Measurements from ENCODE around the gene SKIL.
A peak's percentile ranks its signal among the peaks of the same experiment; 100 is the strongest.
"Not testable (repeated sequence)": the region's sequence is repeated elsewhere in the genome, so short reads cannot be mapped to it uniquely, and the experiment has no call there.

The SKIL gene, protein sequence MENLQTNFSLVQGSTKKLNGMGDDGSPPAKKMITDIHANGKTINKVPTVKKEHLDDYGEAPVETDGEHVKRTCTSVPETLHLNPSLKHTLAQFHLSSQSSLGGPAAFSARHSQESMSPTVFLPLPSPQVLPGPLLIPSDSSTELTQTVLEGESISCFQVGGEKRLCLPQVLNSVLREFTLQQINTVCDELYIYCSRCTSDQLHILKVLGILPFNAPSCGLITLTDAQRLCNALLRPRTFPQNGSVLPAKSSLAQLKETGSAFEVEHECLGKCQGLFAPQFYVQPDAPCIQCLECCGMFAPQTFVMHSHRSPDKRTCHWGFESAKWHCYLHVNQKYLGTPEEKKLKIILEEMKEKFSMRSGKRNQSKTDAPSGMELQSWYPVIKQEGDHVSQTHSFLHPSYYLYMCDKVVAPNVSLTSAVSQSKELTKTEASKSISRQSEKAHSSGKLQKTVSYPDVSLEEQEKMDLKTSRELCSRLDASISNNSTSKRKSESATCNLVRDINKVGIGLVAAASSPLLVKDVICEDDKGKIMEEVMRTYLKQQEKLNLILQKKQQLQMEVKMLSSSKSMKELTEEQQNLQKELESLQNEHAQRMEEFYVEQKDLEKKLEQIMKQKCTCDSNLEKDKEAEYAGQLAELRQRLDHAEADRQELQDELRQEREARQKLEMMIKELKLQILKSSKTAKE

DNA sequence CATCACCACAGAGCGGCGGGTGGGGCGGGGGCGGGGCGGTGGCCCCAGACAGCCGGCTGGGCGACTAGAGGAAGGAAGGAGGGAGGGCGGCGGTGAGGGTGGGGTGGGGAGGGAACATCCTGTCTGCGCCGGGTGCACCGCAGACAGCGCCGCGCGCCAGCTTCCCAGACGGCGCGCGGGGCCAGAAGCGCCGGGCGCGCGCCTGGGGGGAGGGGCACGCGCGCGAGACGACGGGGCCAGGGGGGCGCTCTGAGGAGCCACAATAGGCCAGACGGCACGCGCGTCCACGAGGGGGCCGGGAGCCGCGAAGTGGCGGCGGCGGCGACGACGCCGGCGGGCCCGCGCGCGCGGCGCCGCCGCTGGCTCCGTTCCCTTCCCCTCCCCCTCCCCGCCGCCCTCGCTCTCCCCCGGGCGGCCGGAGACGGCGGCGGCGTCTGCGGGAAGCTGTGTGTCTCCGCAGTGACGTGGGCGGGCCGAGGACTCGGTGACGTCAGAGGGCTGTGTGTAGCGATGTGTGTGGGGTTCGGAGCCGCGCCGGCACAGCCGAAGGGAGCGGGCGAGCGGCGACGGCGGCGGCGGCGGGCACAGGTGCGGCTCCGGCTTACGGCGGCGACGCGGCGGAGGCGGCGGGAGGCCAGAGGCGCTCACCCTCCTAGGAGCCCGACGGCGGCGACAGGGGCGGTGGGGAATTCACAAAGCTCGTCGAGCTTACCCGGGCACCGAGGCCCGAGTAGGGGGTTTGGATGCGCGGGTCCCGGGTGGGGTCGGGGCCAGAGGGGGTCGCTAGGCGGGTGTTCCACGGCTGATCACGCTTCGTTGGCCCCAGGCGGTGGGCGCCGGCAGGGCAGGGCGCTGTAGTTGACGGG is at the start of gene SKIL:
TSS of gene SKIL (plus strand) at position 540 of the 866 bp plus-strand sequence. CDS start 2,617 bp downstream, outside the sequence.
- peak; percentile 95 for DNase-seq

DNA sequence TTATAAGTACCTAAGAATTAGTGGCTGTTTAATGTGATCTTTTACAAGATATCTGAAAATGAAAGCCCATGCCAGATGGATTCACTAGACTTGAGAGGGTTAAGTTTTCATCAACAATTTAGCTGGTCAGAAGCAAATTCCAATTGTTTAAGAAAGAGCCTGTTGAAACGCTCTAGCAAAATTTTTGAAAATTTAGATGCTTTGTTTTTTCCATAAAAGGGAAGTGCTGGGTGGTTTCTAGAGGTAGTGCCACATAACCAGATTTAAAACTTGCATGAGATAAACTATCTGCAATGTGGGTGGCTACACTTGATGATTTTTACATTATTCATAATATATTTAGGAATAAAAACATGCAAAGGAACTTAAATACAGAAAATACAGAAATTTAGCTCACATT is 48.5 kb upstream of the SKIL start:
- DNase-seq, result peak; percentile 14

DNA sequence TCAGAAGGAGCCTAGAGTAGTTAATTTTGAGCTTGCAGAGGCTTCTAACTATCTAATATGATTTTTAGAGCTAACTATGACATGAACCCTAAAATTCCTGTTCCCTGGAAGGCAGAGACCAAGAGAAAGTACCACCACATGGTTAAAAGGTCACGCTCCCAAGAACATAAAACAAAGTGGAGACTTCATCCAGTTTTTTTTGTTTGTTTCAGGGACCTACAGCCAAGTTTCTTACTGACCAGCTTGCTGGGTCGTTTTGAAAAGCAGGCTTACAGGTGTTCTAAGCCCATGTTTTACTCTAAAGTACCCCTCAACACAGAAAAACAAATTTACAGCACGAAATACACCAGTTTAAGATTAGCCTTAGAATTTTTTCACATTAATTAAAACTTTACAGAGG is 39.6 kb upstream of the SKIL start:
- no peak for DNase-seq

DNA sequence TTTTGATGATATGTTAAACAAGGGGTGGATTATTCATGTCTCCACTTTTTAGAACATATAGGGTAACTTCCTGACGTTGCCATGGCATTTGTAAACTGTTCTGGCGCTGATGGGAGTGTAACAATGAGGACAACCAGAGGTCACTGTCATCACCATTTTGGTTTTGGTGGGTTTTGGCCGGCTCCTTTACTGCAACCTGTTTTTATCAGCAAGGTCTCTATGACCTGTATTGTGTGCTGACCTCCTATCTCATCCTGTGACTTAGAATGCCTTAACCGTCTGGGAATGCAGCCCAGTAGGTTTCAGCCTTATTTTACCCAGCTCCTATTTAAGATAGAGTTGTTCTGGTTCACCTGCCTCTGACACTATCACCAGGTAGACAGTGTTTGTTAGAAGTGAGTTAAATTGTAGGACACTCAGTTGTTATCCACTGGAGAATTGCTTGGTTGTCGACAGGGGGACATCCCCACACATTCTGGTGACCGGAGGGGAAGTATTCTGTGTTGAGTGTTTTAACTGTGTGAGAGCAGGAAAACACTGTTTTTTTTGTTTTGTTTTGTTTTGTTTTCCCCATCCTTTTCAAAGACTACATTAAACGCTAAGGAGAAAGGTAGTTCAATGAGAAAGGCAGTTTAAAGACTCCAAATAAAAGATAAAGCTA is 36.9 kb upstream of the SKIL start:
- DNase-seq, result no peak

DNA sequence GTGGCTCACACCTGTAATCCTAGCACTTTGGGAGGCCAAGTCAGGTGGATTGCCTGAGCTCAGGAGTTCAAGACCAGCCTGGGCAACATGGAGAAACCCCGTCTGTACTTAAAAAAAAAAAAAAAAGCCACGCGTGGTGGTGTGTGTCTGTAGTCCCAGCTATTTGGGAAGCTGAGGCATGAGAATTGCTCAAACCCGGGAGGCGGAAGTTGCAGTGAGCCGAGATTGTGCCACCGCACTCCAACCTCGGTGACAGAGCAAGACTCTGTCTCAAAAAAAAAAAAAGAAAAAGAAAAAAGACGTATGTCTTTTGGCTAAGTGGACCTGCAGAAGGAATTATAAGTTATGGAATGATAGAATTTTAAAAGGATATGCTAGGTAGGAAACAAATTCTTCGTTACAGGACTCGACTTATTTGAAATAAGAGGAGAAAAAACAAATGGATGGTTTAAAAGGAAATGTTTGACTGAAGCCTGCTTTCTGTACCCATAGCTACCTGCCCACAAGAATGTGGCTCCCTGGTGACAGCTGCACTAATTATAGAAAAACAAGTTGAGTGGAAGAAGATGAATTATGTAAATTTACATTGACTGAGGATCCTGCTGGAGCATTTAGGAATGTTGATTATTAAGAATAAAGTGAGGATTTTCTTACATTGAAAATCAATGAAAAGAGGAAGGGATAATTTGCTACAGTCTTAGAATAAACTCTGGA is 36.0 kb upstream of the SKIL start:
- DNase-seq, result no peak

DNA sequence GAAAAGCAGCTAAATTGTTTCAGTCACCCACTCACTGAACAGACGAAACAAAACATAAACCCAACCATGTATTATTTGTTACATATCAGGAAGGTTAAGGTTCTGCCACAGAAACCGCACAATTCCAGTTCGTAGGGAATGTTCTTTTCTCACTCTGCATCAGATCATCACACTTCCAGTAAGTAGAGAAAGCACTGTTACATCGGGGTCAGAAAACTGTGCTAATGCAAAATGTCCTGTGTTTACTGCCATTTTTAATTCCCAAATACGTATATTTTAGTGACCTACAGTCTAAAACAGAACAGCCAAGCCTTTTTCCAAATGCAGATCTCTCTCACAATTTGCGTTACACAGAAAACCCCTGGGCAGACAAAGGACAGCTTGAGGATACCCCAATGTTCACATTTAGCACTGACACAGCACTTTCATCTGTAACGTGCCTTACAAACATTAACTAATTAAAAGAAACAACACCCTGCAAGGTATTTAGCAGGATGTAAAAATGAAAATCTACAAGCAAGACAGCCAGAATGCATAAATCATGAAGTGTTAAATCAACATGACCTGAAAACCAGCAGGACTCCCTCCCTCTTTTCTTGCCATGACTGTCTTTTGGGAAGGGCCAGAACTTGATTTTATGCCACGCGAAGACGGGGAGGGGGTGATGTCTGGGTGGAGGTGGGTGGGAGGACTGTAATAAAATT is 34.8 kb upstream of the SKIL start:
- DNase-seq, result no peak

DNA sequence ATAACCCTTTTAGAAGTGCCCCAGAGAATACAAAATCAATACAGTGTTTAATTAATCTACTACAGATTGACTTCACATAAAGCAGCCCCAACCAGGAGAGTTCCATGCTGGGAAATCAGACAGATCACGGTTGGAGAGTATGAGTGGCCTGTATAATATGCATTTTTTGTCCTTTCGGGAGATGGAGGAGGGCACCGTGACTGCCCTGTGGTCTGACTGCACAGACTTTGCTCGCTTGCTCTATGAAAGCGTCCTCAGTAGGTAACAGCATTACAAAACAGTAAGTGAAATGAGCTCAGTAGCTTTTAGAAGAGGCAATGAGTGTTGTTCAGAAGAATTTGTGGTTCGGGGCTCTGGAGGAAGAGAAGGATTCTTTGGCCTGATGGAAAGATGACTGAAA is 34.2 kb upstream of the SKIL start:
- DNase-seq, result no peak

DNA sequence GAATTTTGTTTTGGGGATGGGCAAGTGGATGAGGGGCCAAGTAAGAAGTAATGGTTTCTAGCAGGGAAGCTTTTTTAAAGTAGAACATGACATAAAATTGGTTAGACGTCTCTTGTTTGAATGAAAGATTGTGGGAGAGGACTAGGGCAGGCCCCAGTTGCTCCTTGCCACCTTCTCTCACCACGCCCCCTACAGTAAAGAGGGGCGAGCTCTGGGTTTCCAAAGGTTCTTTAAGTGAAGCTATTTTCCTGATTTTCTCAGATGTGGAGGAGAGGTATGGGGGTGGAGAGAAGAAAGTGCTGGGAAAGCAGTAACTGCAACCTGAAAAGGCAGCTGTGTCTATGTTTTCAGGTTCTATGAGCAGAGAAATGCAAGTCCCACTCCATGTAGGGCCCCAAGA is 32.6 kb upstream of the SKIL start:
- DNase-seq, result no peak

DNA sequence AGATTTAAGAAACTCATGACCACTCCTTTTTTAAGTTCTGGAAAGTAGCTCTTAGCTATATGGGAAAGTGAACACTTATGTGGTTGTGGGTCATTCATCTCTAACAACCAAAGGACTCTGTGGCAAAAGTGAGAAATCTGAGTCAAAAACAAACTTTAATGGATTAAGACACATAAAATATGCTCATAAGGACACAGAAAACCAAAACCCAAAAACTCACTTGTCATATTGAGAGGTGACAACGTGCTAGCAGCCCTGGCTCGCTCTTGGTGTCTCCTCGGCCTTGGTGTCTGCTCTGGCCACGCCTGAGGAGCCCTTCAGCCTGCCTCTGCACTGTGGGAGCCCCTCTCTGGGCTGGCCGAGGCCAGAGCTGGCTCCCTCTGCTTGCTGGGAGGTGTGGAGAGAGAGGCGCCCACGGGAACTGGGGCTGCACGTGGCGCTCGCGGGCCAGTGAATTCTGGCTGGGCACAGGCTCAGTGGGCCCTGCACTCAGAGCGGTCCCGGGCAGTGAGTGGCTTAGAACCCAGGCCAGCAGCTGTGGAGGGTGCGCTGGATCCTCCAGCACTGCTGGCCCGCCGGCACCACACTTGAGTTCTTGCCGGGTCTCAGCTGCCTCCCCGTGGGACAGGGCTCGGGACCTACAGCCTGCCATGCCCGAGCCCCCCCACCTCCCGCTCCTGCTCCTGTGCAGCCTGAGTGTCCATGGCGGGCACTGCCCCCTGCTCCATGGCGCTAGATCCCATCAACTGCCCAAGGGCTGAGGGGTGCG is 30.3 kb upstream of the SKIL start:
- DNase-seq, result no peak

DNA sequence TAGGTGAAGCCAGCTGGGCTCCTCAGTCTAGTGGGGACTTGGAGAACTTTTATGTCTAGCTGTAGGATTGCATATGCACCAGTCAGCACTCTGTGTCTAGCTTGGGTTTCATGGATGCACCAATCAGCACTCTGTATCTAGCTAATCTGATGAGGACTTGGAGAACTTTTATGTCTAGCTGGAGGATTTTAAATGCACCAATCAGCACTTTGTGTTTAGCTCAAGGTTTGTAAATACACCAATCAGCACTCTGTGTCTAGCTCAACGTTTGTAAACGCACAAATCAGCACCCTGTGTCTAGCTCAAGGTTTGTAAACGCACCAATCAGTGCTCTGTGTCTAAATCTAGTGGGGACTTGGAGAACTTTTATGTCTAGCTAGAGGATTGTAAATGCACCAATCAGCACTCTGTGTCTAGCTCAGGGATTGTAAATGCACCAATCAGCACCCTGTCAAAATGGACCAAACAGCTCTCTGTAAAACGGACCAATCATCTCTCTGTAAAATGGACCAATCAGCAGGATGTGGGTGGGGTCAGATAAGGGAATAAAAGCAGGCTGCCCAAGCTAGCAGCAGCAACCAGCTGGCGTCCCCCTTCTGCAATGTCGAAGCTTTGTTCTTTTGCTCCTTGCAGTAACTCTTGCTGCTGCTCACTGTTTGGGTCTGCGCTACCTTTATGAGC is 29.5 kb upstream of the SKIL start:
- DNase-seq, result not testable (repeated sequence)

DNA sequence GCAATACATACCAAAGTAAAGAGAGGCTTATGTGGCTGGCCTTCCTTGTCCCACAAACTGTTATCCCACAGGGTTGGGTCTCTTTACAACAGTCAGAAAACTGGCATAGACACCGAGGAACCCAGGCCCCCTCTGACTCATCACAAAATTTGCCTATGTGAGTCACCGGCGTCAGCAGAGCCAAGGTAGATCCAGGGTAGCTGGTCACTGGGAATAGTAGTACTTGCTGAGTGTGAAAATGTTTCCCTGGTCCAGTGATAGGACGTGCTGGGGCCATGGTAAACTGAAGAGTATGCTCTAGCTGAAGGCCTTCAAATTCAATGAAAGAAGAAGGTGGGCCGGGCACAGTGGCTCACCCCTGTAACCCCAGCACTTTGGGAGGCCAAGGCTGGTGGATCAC is 27.1 kb upstream of the SKIL start:
- no peak for DNase-seq

DNA sequence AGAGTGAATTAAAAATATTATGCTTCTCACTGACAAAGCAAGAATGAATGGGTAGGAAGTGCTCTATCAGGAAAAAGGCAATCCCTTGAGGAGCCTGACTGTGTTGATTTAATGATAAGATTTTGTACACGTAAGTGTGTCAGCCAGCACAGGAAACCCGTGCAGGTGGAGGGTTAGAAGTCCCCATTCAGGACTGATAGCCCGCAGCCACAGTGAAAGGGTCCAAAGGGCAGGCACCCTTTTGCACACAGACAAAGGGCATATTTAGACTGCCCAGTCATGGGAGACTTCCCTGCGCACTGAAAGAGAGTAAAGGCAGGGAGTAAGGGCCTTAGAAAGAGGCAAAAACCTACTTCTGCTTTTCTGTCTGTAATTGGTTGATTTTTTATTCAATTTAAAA is 26.4 kb upstream of the SKIL start:
- no peak for DNase-seq

DNA sequence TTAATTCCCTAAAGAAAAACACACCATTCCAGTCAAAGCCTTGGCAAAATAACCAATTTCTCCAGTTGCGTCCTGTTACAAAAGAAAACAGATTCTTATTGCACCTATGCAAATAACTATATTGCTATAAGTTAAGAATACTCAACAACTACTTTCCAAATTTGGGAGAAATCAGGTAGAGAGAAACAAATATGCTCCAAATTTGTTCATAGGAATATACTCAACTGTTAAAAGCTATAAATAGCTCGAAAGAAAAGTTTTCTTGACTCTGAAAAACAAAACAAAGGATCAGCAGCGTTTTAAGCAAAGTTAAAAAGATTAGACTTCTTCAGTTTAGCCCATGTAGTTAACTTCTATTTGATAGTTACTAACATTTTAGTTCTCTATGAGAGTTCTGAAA is 20.1 kb upstream of the SKIL start:
- DNase-seq, result no peak

DNA sequence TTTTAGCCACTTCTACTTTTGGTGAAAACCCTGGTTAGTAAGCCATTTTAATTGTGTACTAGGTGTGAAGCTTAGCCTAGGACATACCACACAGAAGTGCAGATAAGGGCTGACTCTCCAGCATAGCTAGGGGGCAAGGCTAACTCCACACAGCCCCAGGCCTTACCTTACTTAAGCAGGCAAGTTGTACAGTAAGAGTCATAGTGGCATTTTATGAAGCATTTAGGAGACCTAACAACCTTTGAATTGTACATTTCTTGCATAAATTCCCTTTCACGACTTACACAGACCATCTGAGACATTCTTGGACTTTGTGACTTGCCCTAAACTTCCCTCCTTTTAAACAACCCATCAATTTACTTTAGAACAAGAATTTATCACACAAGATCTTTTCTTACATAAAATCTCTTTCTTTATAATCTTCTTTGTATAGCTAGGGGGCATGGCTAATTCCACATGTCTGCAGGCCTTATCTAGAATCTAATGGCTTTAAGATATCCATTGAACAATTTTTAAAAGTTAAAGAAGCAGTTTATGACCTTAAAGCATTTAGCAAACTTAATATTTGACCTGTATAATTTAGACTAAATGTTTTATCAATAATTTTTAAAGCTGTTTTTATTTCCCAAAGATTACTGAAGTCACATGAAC is 18.7 kb upstream of the SKIL start:
- DNase-seq, result no peak

DNA sequence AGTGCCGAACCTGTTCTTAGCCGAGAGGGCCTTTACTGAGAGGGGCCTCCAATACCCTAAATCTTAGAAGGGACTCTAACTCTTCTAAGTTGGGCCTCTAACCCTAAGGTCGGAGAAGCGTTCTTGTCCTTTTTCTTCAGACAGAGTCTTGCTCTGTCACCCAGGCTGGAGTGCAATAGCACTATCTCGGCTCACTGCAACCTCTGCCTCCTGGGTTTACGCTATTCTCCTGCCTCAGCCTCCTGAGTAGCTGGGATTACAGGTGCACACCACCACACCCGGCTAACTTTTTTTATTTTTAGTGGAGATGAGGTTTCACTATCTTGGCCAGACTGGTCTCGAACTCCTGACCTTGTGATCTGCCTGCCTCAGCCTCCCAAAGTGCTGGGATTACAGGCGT is 15.2 kb upstream of the SKIL start:
- DNase-seq, result not testable (repeated sequence)

DNA sequence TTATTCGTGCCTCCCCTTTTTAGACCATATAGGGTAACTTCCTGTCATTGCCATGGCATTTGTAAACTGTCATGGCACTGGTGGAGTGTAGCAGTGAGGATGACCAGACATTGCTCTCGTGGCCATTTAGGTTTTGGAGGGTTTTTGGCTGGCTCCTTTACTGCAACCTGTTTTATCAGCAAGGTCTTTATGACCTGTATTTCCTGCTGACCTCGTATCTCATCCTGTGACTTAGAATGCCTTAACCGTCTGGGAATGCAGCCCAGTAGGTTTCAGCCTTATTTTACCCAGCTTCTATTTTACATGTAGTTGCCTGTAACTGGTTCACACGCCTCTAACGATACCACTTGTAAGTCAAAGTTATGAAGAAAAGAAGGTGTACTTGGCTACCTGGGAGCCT is 13.7 kb upstream of the SKIL start:
- DNase-seq, result not testable (repeated sequence)

DNA sequence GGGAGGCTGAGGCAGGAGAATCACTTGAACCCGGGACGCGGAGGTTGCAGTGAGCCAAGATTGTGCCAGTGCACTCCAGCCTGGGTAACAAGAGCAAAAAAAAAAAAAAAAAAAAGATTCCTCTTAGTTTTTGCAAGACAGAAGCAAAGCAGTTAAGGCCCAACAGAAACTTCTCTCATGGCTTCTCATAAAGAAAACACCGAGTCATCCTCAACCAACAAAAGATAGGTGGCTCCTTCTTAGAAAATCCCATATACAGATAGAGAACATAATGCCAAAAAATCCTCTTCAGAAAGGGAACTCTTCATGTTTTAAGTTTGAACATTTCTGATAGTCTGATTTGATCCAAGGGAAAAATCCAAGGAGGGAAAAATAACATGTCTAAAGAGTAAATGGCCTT is 12.5 kb upstream of the SKIL start:
- no peak for DNase-seq

DNA sequence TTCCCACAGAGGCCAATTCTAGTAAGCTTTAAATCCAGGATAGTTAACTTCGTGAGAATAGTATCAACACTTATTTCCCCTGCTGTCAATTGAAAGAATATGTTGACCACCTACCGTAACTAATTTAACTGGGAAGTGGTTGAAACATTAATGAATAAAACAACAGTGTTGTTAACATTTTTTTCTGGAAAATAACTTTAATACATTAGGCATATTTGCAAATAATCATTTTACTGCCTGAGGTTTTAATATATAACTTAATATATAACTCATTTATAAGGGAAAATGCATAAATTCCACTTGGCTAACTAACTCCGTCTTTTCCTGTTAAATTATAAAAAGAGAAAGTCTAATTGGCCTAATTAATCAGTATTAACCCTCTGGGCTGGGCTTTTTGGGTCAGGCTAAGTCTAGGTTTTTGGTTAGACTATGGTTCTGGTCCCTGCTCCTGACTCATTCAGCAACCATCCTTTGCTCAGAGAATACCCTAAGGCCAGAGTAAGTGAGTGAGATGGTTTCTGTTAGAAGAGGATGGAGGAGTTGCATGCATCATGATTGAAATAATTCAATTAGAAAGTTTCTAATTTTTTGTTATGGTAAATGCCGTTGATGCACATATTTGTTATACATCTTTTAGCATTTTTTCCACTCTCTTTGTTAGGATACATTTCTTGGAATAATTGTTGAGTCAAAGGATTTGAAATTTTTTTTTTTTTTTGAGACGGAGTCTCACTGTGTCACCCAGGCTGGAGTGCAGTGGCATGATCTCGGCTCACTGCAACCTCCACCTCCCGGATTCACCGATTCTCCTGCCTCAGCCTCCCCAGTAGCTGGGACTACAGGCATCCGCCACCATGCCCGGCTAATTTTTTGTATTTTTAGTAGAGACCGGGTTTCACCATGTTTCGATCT is 10.8 kb upstream of the SKIL start:
- DNase-seq, result no peak

Data from DMS 273 treated with DMSO at 0.1 percent for 48 hours (cell line).